ENCODE results near the gene KCNC3. TPM values are rescaled to one million over a fixed set of nuclear protein-coding genes. Genes with fewer than 3 reads are reported as not detected.

Gene KCNC3
- total and polyA plus RNA-seq, 7 experiments from 2014 or later = 1.9 to 11.1 (median 2.4) TPM; not detected in 2

GRCh38 chr19:50322931-50323781 lies 6.0 kb downstream of the KCNC3 start:
- Mint-ChIP-seq H3K4me3 (no peak overlapping the region), H3K36me3 (peaks cover 0 to 9% (median 6%) of the 10 kb centered on the region in 5 donors), H3K9me3 (peaks cover 0 to 16% (median 4%) of the 10 kb centered on the region in 11 donors), H3K4me1 (peaks cover 18 to 30% (median 24%) of the 10 kb centered on the region in 7 donors), H3K27ac (no peak overlapping the region), H3K27me3 (peaks cover 18 to 46% (median 27%) of the 10 kb centered on the region in 5 donors)
- H3K9me3 ChIP-seq (ENCODE audit: control insufficient read depth in 2 of 3, low read length in 3 of 3) = no peaks in the 10 kb centered on the region
- no peaks in the 10 kb centered on the region for H3K36me3 ChIP-seq (ENCODE audit: control insufficient read depth in 2 of 3, insufficient read depth in 3 of 3, low read length in 3 of 3)
- ChIA-PET CTCF (no interaction called here), POLR2A (no interaction called here)
- DNase-seq (no peak), ATAC-seq (no peak)
- H3K27ac ChIP-seq (ENCODE audit: low read depth, low read length) = no peak overlapping the region
- H3K4me3 ChIP-seq (ENCODE audit: low read length) = no peak overlapping the region
- H3K27me3 ChIP-seq (ENCODE audit: control insufficient read depth in 2 of 2, insufficient read depth in 2 of 2, low read length in 2 of 2) = peaks cover 0 to 12% of the 10 kb centered on the region in 2 donors
- intact Hi-C loops (cut with micrococcal nuclease) = no loop called here
- H3K4me1 ChIP-seq (ENCODE audit: control insufficient read depth in 2 of 2, insufficient read depth in 2 of 2, low read length in 2 of 2) = peaks cover 6 to 15% of the 10 kb centered on the region in 2 donors

- CTCF ChIA-PET = no interaction called here
- H3K27me3 Mint-ChIP-seq = peaks cover 15 to 49% (median 29%) of the 10 kb centered on the region in 5 donors
Observed at GRCh38 chr19:50322234-50322633, 6.9 kb downstream of the KCNC3 start.

GRCh38 chr19:50321831-50322230 lies 7.3 kb downstream of the KCNC3 start:
- H3K9me3 ChIP-seq (ENCODE audit: control insufficient read depth in 2 of 3, low read length in 3 of 3) = no peaks in the 10 kb centered on the region
- CTCF ChIA-PET = no interaction called here
- H3K36me3 Mint-ChIP-seq = peaks cover 0 to 6% (median under 1%) of the 10 kb centered on the region in 5 donors
- H3K27ac ChIP-seq (ENCODE audit: low read depth, low read length) = no peak overlapping the region
- no peak overlapping the region for H3K4me3 Mint-ChIP-seq
- H3K4me3 ChIP-seq (ENCODE audit: low read length) = no peak overlapping the region
- peaks cover 8 to 24% (median 13%) of the 10 kb centered on the region in 7 donors for H3K4me1 Mint-ChIP-seq
- no peaks in the 10 kb centered on the region for H3K36me3 ChIP-seq (ENCODE audit: control insufficient read depth in 2 of 3, insufficient read depth in 3 of 3, low read length in 3 of 3)
- peaks cover 10 to 46% (median 25%) of the 10 kb centered on the region in 5 donors for H3K27me3 Mint-ChIP-seq
- H3K27ac Mint-ChIP-seq = no peak overlapping the region
- no peak for ATAC-seq
- DNase-seq = no peak
- intact Hi-C loops (cut with micrococcal nuclease) = no loop called here
- H3K9me3 Mint-ChIP-seq = peaks cover 0 to 13% (median 0%) of the 10 kb centered on the region in 11 donors
- peaks cover 0 to 2% of the 10 kb centered on the region in 2 donors for H3K27me3 ChIP-seq (ENCODE audit: control insufficient read depth in 2 of 2, insufficient read depth in 2 of 2, low read length in 2 of 2)
- H3K4me1 ChIP-seq (ENCODE audit: control insufficient read depth in 2 of 2, insufficient read depth in 2 of 2, low read length in 2 of 2) = peaks cover 6 to 12% of the 10 kb centered on the region in 2 donors
- POLR2A ChIA-PET = no interaction called here

More at GRCh38 chr19:50322234-50322633, 6.9 kb downstream of the KCNC3 start:
- Mint-ChIP-seq H3K4me1 (peaks cover 12 to 28% (median 17%) of the 10 kb centered on the region in 7 donors), H3K4me3 (peak overlapping the region in 1 of 10 donors; percentile 66), H3K9me3 (peaks cover 0 to 13% (median 2%) of the 10 kb centered on the region in 11 donors), H3K27ac (no peak overlapping the region), H3K36me3 (peaks cover 0 to 7% (median 5%) of the 10 kb centered on the region in 5 donors)
- ATAC-seq (no peak), DNase-seq (no peak)
- Histone ChIP-seq H3K4me3 (ENCODE audit: low read length) (no peak overlapping the region), H3K27ac (ENCODE audit: low read depth, low read length) (no peak overlapping the region), H3K4me1 (ENCODE audit: control insufficient read depth in 2 of 2, insufficient read depth in 2 of 2, low read length in 2 of 2) (peaks cover 6 to 15% of the 10 kb centered on the region in 2 donors), H3K27me3 (ENCODE audit: control insufficient read depth in 2 of 2, insufficient read depth in 2 of 2, low read length in 2 of 2) (peaks cover 0 to 6% of the 10 kb centered on the region in 2 donors), H3K9me3 (ENCODE audit: control insufficient read depth in 2 of 3, low read length in 3 of 3) (no peaks in the 10 kb centered on the region), H3K36me3 (ENCODE audit: control insufficient read depth in 2 of 3, insufficient read depth in 3 of 3, low read length in 3 of 3) (no peaks in the 10 kb centered on the region)
- intact Hi-C loops (cut with micrococcal nuclease) = no loop called here
- POLR2A ChIA-PET = no interaction called here

- Histone ChIP-seq H3K9me3 (ENCODE audit: control insufficient read depth in 2 of 3, low read length in 3 of 3) (no peaks in the 10 kb centered on the region), H3K27ac (ENCODE audit: low read depth, low read length) (no peak overlapping the region), H3K4me1 (ENCODE audit: control insufficient read depth in 2 of 2, insufficient read depth in 2 of 2, low read length in 2 of 2) (no peaks in the 10 kb centered on the region), H3K4me3 (ENCODE audit: low read length) (no peak overlapping the region), H3K27me3 (ENCODE audit: control insufficient read depth in 2 of 2, insufficient read depth in 2 of 2, low read length in 2 of 2) (no peaks in the 10 kb centered on the region), H3K36me3 (ENCODE audit: control insufficient read depth in 2 of 3, insufficient read depth in 3 of 3, low read length in 3 of 3) (no peaks in the 10 kb centered on the region)
- ChIA-PET CTCF (no interaction called here), POLR2A (interaction anchor here (0.6 kb wide), 1 partner anchor 534 kb away, joined by 3 read pairs; the partner anchor contains the start of gene KLK3)
- ATAC-seq = no peak
- peaks cover 0 to 7% (median 0%) of the 10 kb centered on the region in 5 donors for H3K36me3 Mint-ChIP-seq
- H3K27me3 Mint-ChIP-seq = peaks cover 15 to 54% (median 33%) of the 10 kb centered on the region in 5 donors
- intact Hi-C loops (cut with micrococcal nuclease) = no loop called here
- peaks cover 5 to 22% (median 13%) of the 10 kb centered on the region in 7 donors for H3K4me1 Mint-ChIP-seq
- no peak for DNase-seq
- peaks cover 0 to 13% (median 0%) of the 10 kb centered on the region in 11 donors for H3K9me3 Mint-ChIP-seq
- H3K27ac Mint-ChIP-seq = no peak overlapping the region
- H3K4me3 Mint-ChIP-seq = no peak overlapping the region
Observed at GRCh38 chr19:50320596-50320995, 8.6 kb downstream of the KCNC3 start.

GRCh38 chr19:50320051-50320450 lies 9.1 kb downstream of the KCNC3 start:
- Mint-ChIP-seq H3K4me1 (peaks cover 8 to 22% (median 12%) of the 10 kb centered on the region in 7 donors), H3K27ac (no peak overlapping the region), H3K36me3 (peaks cover 0 to 7% (median 1%) of the 10 kb centered on the region in 5 donors), H3K27me3 (peaks cover 17 to 57% (median 36%) of the 10 kb centered on the region in 5 donors), H3K4me3 (no peak overlapping the region), H3K9me3 (peaks cover 0 to 13% (median 0%) of the 10 kb centered on the region in 11 donors)
- intact Hi-C loops (cut with micrococcal nuclease) = no loop called here
- Histone ChIP-seq H3K36me3 (ENCODE audit: control insufficient read depth in 2 of 3, insufficient read depth in 3 of 3, low read length in 3 of 3) (no peaks in the 10 kb centered on the region), H3K4me1 (ENCODE audit: control insufficient read depth in 2 of 2, insufficient read depth in 2 of 2, low read length in 2 of 2) (no peaks in the 10 kb centered on the region), H3K4me3 (ENCODE audit: low read length) (no peak overlapping the region), H3K9me3 (ENCODE audit: control insufficient read depth in 2 of 3, low read length in 3 of 3) (no peaks in the 10 kb centered on the region), H3K27me3 (ENCODE audit: control insufficient read depth in 2 of 2, insufficient read depth in 2 of 2, low read length in 2 of 2) (peaks cover 0 to under 1% of the 10 kb centered on the region in 2 donors), H3K27ac (ENCODE audit: low read depth, low read length) (no peak overlapping the region)
- ChIA-PET CTCF (no interaction called here), POLR2A (no interaction called here)
- ATAC-seq = no peak
- DNase-seq = no peak

GRCh38 chr19:50319156-50319555 lies 10.0 kb downstream of the KCNC3 start:
- Histone ChIP-seq H3K4me1 (ENCODE audit: control insufficient read depth in 2 of 2, insufficient read depth in 2 of 2, low read length in 2 of 2) (no peaks in the 10 kb centered on the region), H3K4me3 (ENCODE audit: low read length) (no peak overlapping the region), H3K36me3 (ENCODE audit: control insufficient read depth in 2 of 3, insufficient read depth in 3 of 3, low read length in 3 of 3) (no peaks in the 10 kb centered on the region), H3K9me3 (ENCODE audit: control insufficient read depth in 2 of 3, low read length in 3 of 3) (no peaks in the 10 kb centered on the region), H3K27me3 (ENCODE audit: control insufficient read depth in 2 of 2, insufficient read depth in 2 of 2, low read length in 2 of 2) (peaks cover 0 to 9% of the 10 kb centered on the region in 2 donors), H3K27ac (ENCODE audit: low read depth, low read length) (no peak overlapping the region)
- H3K4me3 Mint-ChIP-seq = no peak overlapping the region
- H3K4me1 Mint-ChIP-seq = peaks cover 7 to 17% (median 13%) of the 10 kb centered on the region in 7 donors
- H3K36me3 Mint-ChIP-seq = peaks cover 0 to 7% (median 4%) of the 10 kb centered on the region in 5 donors
- ChIA-PET CTCF (no interaction called here), POLR2A (no interaction called here)
- intact Hi-C loops (cut with micrococcal nuclease) = no loop called here
- ATAC-seq (no peak), DNase-seq (no peak)
- no peak overlapping the region for H3K27ac Mint-ChIP-seq
- H3K27me3 Mint-ChIP-seq = peaks cover 24 to 64% (median 38%) of the 10 kb centered on the region in 5 donors
- H3K9me3 Mint-ChIP-seq = peaks cover 0 to 12% (median 0%) of the 10 kb centered on the region in 11 donors
